K562 (cell line): Measurements from ENCODE around the gene CRABP2.

Experiments
- E2F5 ChIP-seq: sonication (generic); formaldehyde crosslinking; IDR thresholded peaks from 2 replicates; pipeline ENCODE4 v1.8.0; 2022; ENCODE audit warnings: mild to moderate bottlenecking, missing genetic modification reagents
- ELK1 ChIP-seq: sonication (generic); formaldehyde crosslinking; IDR thresholded peaks from 2 replicates; pipeline ENCODE4 v1.8.1; 2022; ENCODE audit warnings: missing genetic modification reagents
- USF1 ChIP-seq: sonication (generic); formaldehyde crosslinking; IDR thresholded peaks from 2 replicates; pipeline ENCODE4 v1.9.0; 2022; ENCODE audit warnings: mild to moderate bottlenecking, missing genetic modification reagents
- YY1 ChIP-seq, 3 experiments: IDR thresholded peaks; 2 replicates each; pipeline ENCODE4 v1.6.1; 2011; ENCODE audit warnings: low read length in 2 of 3, mild to moderate bottlenecking in 2 of 3, moderate library complexity in 2 of 3, borderline replicate concordance in 1 of 3, control low read depth in 1 of 3, low read depth in 1 of 3; ENCODE audit not compliant: insufficient read depth in 3 of 3, insufficient replicate concordance in 2 of 3, control insufficient read depth in 1 of 3, insufficient read length in 1 of 3; ENCODE audit errors: extremely low read depth in 1 of 3

- TF ChIP-seq E2F5 (CRISPR knock-in tag) (no peak), USF1 (CRISPR knock-in tag) (no peak), YY1 (IDR thresholded peaks at IDR 0.05; ENCODE audit: borderline replicate concordance in 1 of 3, control insufficient read depth in 1 of 3, extremely low read depth in 1 of 3, insufficient read depth in 3 of 3, insufficient read length in 1 of 3, insufficient replicate concordance in 2 of 3, low read depth in 1 of 3, low read length in 2 of 3) (no peak), ELK1 (CRISPR knock-in tag) (no peak)
Measured at GRCh38 chr1:156704166-156704711, 1.1 kb downstream of the CRABP2 start.
